CD4-positive, alpha-beta T cell treated with Interleukin-4 for 4 hours (primary cell): ENCODE measurements around the gene HS3ST4.

Source experiments
- DNase-seq: peaks from one replicate; pipeline ENCODE4 v3.0.0-alpha.2; 2020

Gene HS3ST4

GRCh38 chr16:25828510-25828909, 136.8 kb downstream of the HS3ST4 start:
- no peak for DNase-seq

GRCh38 chr16:25832291-25832690, 140.5 kb downstream of the HS3ST4 start:
- DNase-seq: no peak

- no peak for DNase-seq
These were observed 142.3 kb downstream of the HS3ST4 start for GRCh38 chr16:25834101-25834500.

GRCh38 chr16:25835126-25835525, 143.4 kb downstream of the HS3ST4 start:
- no peak for DNase-seq

- DNase-seq: peak; percentile 48
These were observed 147.0 kb downstream of the HS3ST4 start for GRCh38 chr16:25838724-25839186.

- no peak for DNase-seq
These were observed 150.0 kb downstream of the HS3ST4 start for GRCh38 chr16:25841761-25842160.

GRCh38 chr16:25845901-25846300, 154.1 kb downstream of the HS3ST4 start:
- no peak for DNase-seq

GRCh38 chr16:25854141-25854540, 162.4 kb downstream of the HS3ST4 start:
- DNase-seq: no peak

GRCh38 chr16:25855063-25855462, 163.3 kb downstream of the HS3ST4 start:
- no peak for DNase-seq

GRCh38 chr16:25855818-25856217, 164.1 kb downstream of the HS3ST4 start:
- no peak for DNase-seq

- DNase-seq: no peak
These were observed 167.9 kb downstream of the HS3ST4 start for GRCh38 chr16:25859645-25860044.

GRCh38 chr16:25867041-25867440, 175.3 kb downstream of the HS3ST4 start:
- DNase-seq: no peak

GRCh38 chr16:25868106-25868505, 176.3 kb downstream of the HS3ST4 start:
- no peak for DNase-seq

- no peak for DNase-seq
These were observed 177.1 kb downstream of the HS3ST4 start for GRCh38 chr16:25868706-25869370.

GRCh38 chr16:25872369-25873070, 180.8 kb downstream of the HS3ST4 start:
- no peak for DNase-seq

- no peak for DNase-seq
These were observed 182.4 kb downstream of the HS3ST4 start for GRCh38 chr16:25874196-25874595.

- DNase-seq: no peak
These were observed 184.3 kb downstream of the HS3ST4 start for GRCh38 chr16:25875956-25876598.

- DNase-seq: no peak
These were observed 185.3 kb downstream of the HS3ST4 start for GRCh38 chr16:25877103-25877502.

GRCh38 chr16:25886598-25886997, 194.8 kb downstream of the HS3ST4 start:
- DNase-seq: no peak

GRCh38 chr16:25888868-25889267, 197.1 kb downstream of the HS3ST4 start:
- DNase-seq: no peak

GRCh38 chr16:25893332-25893731, 201.6 kb downstream of the HS3ST4 start:
- no peak for DNase-seq

GRCh38 chr16:25894093-25894492, 202.3 kb downstream of the HS3ST4 start:
- no peak for DNase-seq

GRCh38 chr16:25895380-25895779, 203.6 kb downstream of the HS3ST4 start:
- DNase-seq: no peak

- DNase-seq: no peak
These were observed 204.7 kb downstream of the HS3ST4 start for GRCh38 chr16:25896411-25896810.
